Activated naive CD4-positive, alpha-beta T cell treated with anti-CD3 and anti-CD28 coated beads, Interleukin-2, amount 50 U/mL, for 72 hours (primary cell): ENCODE measurements around the gene CMTM4. TPM values are rescaled to one million over a fixed set of nuclear protein-coding genes. Genes with fewer than 3 reads are reported as not detected.

ENCODE experiments used
- ATAC-seq, 2 donors: fragments of 150-1000 bp; cut with Tn5 transposase; 2 replicates each; pipeline ENCODE4 v1.10.0; 2021; ENCODE audit warnings: mild to moderate bottlenecking in 2 of 2, moderate library complexity in 2 of 2
- DNase-seq, 2 donors: peaks; one replicate each; pipeline ENCODE4 v3.0.0; 2021 to 2022; ENCODE audit warnings: low spot score in 2 of 2
- H3K27ac Mint-ChIP-seq, 2 donors: one replicate each; pipeline ENCODE4 v1.8.0; 2022; ENCODE audit warnings: mild to moderate bottlenecking in 2 of 2, mixed read lengths in 2 of 2
- H3K36me3 Mint-ChIP-seq, 2 donors: one replicate each; pipeline ENCODE4 v1.8.0; 2022; ENCODE audit warnings: mixed read lengths in 2 of 2
- H3K9me3 Mint-ChIP-seq, 2 donors: one replicate each; pipeline ENCODE4 v1.8.0; 2022; ENCODE audit warnings: mixed read lengths in 2 of 2
- total RNA-seq, 2 donors: library from RNA; stranded (reverse); gene quantifications; one replicate each; pipeline ENCODE4 v1.2.3, GENCODE V29; 2022

CMTM4 gene
- total RNA-seq, 2 donors from 2014 or later: 2.4 to 3.3 TPM

GRCh38 chr16:66714062-66714461, 17.5 kb upstream of the CMTM4 start:
- DNase-seq: no peak
- no peak for ATAC-seq
- H3K27ac Mint-ChIP-seq: no peak overlapping the region
- no peaks in the 10 kb centered on the region for H3K9me3 Mint-ChIP-seq
- no peaks in the 10 kb centered on the region for H3K36me3 Mint-ChIP-seq

- Mint-ChIP-seq H3K36me3 (no peaks in the 10 kb centered on the region), H3K27ac (no peak overlapping the region), H3K9me3 (no peaks in the 10 kb centered on the region)
- DNase-seq (no peak), ATAC-seq (no peak)
These were observed 16.5 kb upstream of the CMTM4 start for GRCh38 chr16:66713076-66713475.

GRCh38 chr16:66712512-66712911, 16.0 kb upstream of the CMTM4 start:
- no peak for DNase-seq
- H3K36me3 Mint-ChIP-seq: no peaks in the 10 kb centered on the region
- no peaks in the 10 kb centered on the region for H3K9me3 Mint-ChIP-seq
- no peak overlapping the region for H3K27ac Mint-ChIP-seq
- ATAC-seq: peak in 1 of 2 donors; percentile 35

GRCh38 chr16:66711581-66711980, 15.0 kb upstream of the CMTM4 start:
- DNase-seq (no peak), ATAC-seq (no peak)
- Mint-ChIP-seq H3K9me3 (no peaks in the 10 kb centered on the region), H3K27ac (no peak overlapping the region), H3K36me3 (no peaks in the 10 kb centered on the region)

GRCh38 chr16:66706506-66706880, 9.9 kb upstream of the CMTM4 start:
- H3K27ac Mint-ChIP-seq: no peak overlapping the region
- DNase-seq: no peak
- no peak for ATAC-seq
- H3K9me3 Mint-ChIP-seq: no peaks in the 10 kb centered on the region
- H3K36me3 Mint-ChIP-seq: no peaks in the 10 kb centered on the region

GRCh38 chr16:66705790-66706505, 9.4 kb upstream of the CMTM4 start:
- no peak overlapping the region for H3K27ac Mint-ChIP-seq
- no peaks in the 10 kb centered on the region for H3K36me3 Mint-ChIP-seq
- no peak for DNase-seq
- ATAC-seq: no peak
- no peaks in the 10 kb centered on the region for H3K9me3 Mint-ChIP-seq

GRCh38 chr16:66703406-66704215, 7.1 kb upstream of the CMTM4 start:
- no peak for DNase-seq
- ATAC-seq: no peak
- Mint-ChIP-seq H3K27ac (no peak overlapping the region), H3K36me3 (no peaks in the 10 kb centered on the region), H3K9me3 (no peaks in the 10 kb centered on the region)

GRCh38 chr16:66701516-66701915, 5.0 kb upstream of the CMTM4 start:
- no peak for ATAC-seq
- Mint-ChIP-seq H3K9me3 (no peaks in the 10 kb centered on the region), H3K27ac (no peak overlapping the region), H3K36me3 (no peaks in the 10 kb centered on the region)
- DNase-seq: no peak

- no peaks in the 10 kb centered on the region for H3K9me3 Mint-ChIP-seq
- DNase-seq (no peak), ATAC-seq (no peak)
- H3K36me3 Mint-ChIP-seq: no peaks in the 10 kb centered on the region
- H3K27ac Mint-ChIP-seq: no peak overlapping the region
These were observed 4.5 kb upstream of the CMTM4 start for GRCh38 chr16:66701026-66701425.

GRCh38 chr16:66699898-66700297, 3.4 kb upstream of the CMTM4 start:
- Mint-ChIP-seq H3K36me3 (no peaks in the 10 kb centered on the region), H3K27ac (no peak overlapping the region), H3K9me3 (no peaks in the 10 kb centered on the region)
- DNase-seq: no peak
- no peak for ATAC-seq

- no peak overlapping the region for H3K27ac Mint-ChIP-seq
- no peak for DNase-seq
- no peak for ATAC-seq
- H3K9me3 Mint-ChIP-seq: no peaks in the 10 kb centered on the region
- no peaks in the 10 kb centered on the region for H3K36me3 Mint-ChIP-seq
These were observed 1.5 kb upstream of the CMTM4 start for GRCh38 chr16:66698046-66698445.

GRCh38 chr16:66695935-66696668, 441 bp downstream of the CMTM4 start:
- Mint-ChIP-seq H3K9me3 (no peaks in the 10 kb centered on the region), H3K36me3 (no peaks in the 10 kb centered on the region), H3K27ac (no peak overlapping the region)
- ATAC-seq: no peak
- peak in 1 of 2 donors; percentile 59 for DNase-seq

GRCh38 chr16:66695471-66695934, 1.0 kb downstream of the CMTM4 start:
- ATAC-seq: no peak
- Mint-ChIP-seq H3K36me3 (no peaks in the 10 kb centered on the region), H3K27ac (no peak overlapping the region), H3K9me3 (no peaks in the 10 kb centered on the region)
- no peak for DNase-seq

- Mint-ChIP-seq H3K27ac (no peak overlapping the region), H3K36me3 (no peaks in the 10 kb centered on the region), H3K9me3 (no peaks in the 10 kb centered on the region)
- no peak for DNase-seq
- no peak for ATAC-seq
These were observed 3.4 kb downstream of the CMTM4 start for GRCh38 chr16:66693149-66693548.

GRCh38 chr16:66692341-66692740, 4.2 kb downstream of the CMTM4 start:
- Mint-ChIP-seq H3K36me3 (no peaks in the 10 kb centered on the region), H3K9me3 (no peaks in the 10 kb centered on the region), H3K27ac (no peak overlapping the region)
- ATAC-seq: no peak
- no peak for DNase-seq

- DNase-seq (no peak), ATAC-seq (no peak)
- Mint-ChIP-seq H3K36me3 (no peaks in the 10 kb centered on the region), H3K9me3 (no peaks in the 10 kb centered on the region), H3K27ac (no peak overlapping the region)
These were observed 5.3 kb downstream of the CMTM4 start for GRCh38 chr16:66691234-66691633.

- Mint-ChIP-seq H3K27ac (no peak overlapping the region), H3K9me3 (no peaks in the 10 kb centered on the region), H3K36me3 (no peaks in the 10 kb centered on the region)
- no peak for ATAC-seq
- no peak for DNase-seq
These were observed 6.3 kb downstream of the CMTM4 start for GRCh38 chr16:66690106-66690847.
